ENCODE measurements around the gene GALNT9.

Gene GALNT9

DNA sequence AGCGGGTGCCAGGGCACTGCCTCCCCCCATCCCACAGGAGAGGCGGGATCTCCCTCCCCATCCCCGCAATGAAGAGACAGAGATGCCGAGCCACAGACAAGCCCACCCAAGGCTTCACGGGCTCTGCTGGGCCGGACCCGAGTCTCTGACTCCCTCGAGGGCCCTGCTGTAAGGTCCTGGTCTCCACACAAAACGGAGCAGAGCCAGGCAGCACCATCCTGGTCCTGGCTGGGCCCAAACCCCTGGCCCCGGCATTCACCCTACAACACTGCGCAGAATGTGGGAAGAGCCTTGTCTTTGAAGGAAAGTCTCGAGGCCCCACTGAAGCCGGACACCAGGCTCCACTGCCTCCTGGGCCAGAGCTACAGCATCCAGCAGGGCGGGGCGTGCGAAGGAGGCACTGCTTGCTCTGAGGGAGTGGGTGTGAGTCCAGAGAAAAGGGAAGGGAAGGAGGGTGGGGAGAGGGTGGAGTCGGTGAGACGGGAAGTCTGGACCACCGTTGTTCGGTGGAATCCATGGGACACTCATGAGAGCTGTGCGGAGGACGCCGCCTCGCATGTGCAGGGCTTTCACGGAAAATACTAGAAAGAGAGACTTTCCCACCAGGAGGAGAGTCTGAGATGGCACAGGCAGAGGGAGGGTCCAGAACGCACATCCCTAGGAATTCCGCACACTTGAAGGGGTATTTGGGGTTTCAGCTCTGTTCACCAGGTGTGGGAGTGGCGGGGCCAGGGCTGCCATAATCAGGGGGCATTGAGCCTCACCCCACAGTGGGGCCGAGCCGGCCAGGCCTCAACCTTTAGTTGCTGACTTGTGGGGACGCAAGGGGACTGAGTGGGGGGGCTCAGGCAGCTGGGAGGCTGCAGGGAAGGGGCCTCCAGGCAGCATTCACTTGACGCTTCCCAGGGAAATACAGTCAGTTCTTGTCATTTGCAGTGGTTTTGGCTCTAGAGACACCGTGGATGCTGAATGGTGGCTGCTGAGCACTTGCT lies 36.8 kb downstream of the GALNT9 start:
- no peak for DNase-seq

DNA sequence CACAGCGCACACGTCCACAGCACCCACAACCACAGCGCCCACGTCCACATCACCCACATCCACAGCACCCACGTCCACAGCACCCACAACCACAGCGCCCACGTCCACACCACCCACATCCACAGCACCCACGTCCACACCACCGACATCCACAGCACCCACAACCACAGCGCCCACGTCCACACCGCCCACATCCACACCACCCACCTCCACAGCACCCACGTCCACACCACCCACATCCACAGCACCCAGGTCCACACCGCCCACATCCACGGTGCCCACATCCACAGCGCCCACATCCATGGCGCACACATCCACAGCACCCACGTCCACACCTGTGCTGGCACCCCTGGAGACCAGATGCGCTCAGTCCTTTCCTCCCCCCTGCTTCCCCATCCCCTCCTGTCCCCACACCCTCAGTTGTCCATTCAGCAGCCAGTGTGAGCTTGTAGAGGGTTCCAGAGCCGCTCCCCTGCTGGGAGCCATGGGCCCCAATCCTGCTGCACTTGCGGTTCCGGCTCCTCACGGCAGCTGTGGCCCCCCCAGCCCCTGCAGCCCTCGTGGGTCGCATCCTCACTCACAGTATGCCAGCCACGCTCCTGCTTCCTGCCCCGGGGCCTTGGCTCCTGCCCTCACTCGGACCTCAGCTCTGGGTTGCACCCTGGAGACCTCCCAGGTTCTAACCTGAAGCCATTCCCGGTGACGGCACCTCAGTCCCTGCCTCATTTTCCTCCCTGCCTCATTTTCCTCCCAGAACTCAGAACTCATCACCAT lies 37.8 kb downstream of the GALNT9 start:
- DNase-seq, result no peak

DNA sequence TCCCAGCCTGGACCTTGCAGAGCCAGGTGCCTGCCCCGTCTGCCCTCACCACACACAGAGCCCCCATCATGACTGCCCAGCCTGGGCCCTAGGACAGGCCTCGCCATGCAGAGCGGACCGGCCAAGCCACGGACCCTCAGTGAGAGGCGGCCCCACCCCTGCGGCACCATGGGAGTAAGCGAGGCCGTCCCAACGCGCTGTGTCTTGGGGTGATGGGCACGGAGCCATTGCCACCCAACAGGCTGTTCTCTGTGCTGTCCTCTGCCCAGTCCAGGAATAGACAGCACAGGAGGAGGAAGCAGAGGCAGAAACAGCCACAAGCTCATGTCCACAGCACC lies 39.2 kb downstream of the GALNT9 start:
- DNase-seq, result no peak

GRCh38 chr12:132289356-132290202 lies 39.8 kb downstream of the GALNT9 start:
- no peak for DNase-seq

GRCh38 chr12:132288516-132289215 lies 40.7 kb downstream of the GALNT9 start:
- DNase-seq, result no peak

- DNase-seq, result no peak
Measured at GRCh38 chr12:132287391-132288238, 41.8 kb downstream of the GALNT9 start.

DNA sequence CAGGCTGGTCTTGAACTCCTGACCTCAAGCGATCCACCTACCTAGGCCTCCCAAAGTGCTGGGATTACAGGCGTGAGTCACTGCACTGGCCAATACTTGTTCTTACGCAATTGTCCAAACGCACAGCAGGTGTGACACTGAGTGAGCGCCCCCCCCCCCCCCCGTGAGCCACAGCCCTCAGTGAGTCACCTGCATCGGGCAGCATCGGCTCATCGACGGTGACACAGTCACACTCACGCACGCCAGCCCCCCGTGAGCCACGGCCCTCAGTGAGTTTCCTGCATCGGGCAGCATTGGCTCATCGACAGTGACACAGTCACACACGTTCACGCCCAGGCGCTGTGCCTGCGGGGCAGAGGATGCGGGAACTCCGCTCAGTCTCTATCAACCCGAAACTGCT lies 42.5 kb downstream of the GALNT9 start:
- no peak for DNase-seq

GRCh38 chr12:132285991-132286681 lies 43.3 kb downstream of the GALNT9 start:
- no peak for DNase-seq

DNA sequence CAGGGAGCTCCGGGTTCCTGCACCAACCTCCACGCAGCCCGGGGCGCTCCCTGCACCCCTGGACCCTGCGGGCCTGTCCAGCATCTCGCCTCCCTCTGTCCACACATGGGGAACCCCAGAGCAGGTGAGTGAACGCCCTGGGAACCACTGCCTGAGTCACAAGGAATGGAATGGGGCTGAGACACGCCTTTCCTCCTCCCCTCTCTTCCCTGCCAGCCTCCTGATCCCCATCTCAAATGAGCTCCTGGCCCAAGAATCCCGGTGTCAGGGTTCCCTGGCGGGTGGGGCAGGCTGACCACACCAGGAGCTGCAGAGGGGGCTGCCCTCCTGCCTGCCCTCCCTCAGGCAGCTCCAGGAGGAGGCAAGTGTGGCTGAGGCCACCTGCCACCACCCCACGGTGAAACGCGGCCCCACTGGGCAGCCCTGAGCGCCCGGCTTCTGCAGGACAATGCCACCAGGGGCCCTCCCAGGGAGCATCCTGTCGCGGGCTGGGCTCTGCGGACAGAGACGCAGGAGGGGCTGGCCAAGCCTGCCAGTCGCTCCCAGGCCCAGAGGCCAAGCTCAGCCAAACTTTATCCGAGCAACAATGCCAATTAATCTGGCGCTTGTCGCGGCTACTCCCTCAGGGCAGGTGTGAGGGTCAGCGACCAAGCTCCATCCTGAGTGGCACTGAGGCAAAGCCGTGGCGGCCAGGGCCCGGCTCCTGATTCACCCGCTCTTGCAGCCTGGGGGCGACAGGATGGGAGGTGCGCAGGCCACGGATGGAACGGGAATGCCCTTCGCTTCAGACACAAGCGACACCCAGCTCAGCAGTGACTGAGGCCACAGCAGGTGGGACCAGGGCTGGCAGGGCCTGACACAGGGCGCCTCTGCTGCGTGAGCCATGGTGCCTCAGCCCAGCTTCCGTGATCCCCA lies 44.3 kb downstream of the GALNT9 start:
- DNase-seq, result no peak

DNA sequence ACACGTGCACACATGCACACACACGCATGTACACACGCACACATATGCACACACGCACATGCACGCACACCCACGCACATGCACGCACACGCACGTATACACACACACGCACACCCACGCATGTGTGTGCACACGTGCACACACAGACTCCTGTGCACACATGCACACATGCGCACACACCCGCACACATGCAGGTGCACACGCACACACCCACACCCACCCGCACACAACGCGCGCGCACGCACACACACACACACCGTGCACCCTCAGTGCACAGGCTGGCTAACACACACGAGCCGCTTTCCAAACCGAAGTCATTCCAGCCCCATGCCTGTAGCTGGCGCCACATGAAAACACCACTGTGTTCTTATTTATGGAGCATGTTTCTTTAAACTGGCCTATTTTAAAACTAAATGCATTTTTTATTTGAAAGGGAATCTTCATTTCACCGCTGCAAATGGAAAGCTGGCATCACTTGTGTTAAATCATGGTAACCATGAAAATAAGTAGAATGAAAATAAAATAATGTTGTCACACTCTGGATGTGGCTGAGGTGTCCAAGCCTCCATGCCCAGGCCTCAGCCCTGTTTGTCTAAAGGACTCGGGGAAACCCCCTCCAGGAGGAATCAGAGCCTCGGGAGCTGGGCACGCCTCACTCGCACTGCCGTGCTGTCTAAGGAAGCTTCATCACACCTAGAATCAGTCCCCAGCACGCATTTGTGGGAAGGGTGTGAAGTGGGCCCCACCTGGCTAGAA lies 45.1 kb downstream of the GALNT9 start:
- DNase-seq, result no peak

DNA sequence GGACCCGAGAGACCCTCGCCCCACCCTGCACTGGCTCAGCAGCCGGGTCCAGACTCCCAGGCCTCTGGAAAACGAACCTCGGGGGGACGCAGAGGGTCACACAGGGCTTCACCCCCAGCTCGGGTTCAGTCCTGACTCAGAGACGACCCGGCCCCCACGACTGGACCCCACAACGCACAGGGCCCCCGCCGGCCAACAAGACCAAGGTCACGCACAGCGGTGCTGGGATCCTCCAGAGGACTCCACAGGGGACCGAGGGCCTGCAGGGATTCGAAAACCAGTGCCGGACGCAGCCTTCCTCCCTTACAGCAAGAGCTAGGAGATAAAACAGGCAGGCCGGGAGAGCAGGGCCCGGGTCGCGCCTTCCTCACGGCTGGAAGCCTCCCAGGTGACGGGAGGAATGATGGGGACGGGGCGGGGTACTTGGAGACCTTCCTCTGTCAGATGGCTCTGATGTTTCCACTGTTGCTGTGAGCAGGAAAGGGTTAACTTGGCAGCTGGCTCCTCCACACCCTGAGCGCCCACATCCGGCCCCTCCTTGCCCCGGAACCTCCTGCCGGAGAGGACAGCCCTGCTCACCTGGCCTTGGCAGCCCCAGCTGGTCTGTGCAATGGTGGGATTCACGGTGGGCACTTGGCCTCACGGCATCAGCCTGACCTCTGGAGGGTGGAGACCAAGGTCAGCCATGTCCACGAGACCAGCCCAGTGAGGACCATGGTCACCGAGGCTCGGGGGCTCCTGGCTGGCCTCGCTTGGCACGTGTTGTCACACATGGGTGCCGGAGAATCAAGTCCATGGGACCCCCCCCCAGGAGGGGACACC lies 46.2 kb downstream of the GALNT9 start:
- DNase-seq, result no peak

- no peak for DNase-seq
Measured at GRCh38 chr12:132282031-132282949, 47.1 kb downstream of the GALNT9 start.

DNA sequence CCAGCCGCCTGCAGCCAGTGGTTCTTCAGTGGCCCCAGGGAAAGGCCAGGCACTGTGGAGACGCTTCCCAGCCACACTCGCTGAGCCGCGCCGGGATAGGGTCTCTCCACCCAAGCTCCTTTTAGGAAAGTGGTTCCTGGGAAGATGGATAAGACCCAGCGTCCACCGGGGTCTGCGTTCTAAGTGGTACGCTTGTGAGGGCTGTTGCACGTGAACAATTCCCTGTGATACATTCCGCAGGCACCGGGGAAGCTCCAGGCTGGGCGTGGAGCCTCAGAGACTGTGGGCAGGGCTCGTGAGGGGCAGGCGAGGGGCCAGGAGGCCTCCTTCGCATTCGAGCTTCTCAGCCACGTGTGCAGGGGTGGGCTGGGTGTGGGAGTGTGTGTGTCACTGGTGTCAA lies 48.4 kb downstream of the GALNT9 start:
- no peak for DNase-seq

DNA sequence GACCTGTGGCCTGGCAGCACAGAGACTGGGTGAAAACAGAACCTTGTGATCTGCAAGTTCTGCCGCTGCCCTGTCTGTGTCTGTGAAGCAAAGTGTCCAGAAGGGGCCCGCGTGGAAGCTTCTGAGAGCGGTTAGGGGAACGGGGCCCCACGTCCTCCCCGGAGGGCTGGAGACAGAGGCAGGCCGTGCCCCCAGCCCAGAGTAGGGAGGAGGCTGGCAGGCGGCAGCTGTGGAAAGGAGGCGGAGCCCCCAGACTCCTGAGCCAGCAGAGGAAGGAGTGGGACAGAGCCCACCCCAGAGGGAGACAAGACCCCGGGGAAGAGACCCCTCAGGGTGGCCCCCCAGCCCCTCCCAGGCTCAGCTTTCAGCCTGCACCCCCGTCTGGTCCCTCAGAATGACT lies 49.0 kb downstream of the GALNT9 start:
- no peak for DNase-seq

GRCh38 chr12:132279930-132280329 lies 49.5 kb downstream of the GALNT9 start:
- DNase-seq, result no peak

- DNase-seq, result no peak
Measured at GRCh38 chr12:132279184-132279889, 50.1 kb downstream of the GALNT9 start.

Measured in CD4-positive, alpha-beta T cell treated with Interleukin-15 for 1 hour (primary cell).